GM23338 (cell line): ENCODE measurements around the gene PSAPL1. TPM values are rescaled to one million over a fixed set of nuclear protein-coding genes. Genes with fewer than 3 reads are reported as not detected.

Experiments
- ATAC-seq: fragments of 200-7000 bp; cut with Tn5 transposase; 3 replicates; pipeline ENCODE4 v1.9.1; 2020
- DNase-seq: peaks from one replicate; pipeline ENCODE4 v3.0.0-alpha.2; 2015; ENCODE audit warnings: low spot score
- H2AFZ ChIP-seq: fragments of 200-600 bp; sonication (generic); 2 replicates; pipeline ENCODE4 v1.8.0; 2016; ENCODE audit warnings: antibody characterized with exemption, mild to moderate bottlenecking, moderate library complexity
- H3F3A ChIP-seq: fragments of 200-600 bp; sonication (generic); replicated peaks from 2 replicates; pipeline ENCODE4 v1.8.0; 2017; ENCODE audit warnings: antibody characterized with exemption, mixed run types, low read depth
- H3K27ac ChIP-seq: fragments of 200-600 bp; sonication (generic); 2 replicates; pipeline ENCODE4 v1.6.1; 2016; ENCODE audit warnings: low read depth
- H3K27me3 ChIP-seq: fragments of 200-600 bp; sonication (generic); 2 replicates; pipeline ENCODE4 v1.8.0; 2016; ENCODE audit warnings: mild to moderate bottlenecking, mixed run types, moderate library complexity; ENCODE audit not compliant: insufficient read depth
- H3K36me3 ChIP-seq: fragments of 200-600 bp; sonication (generic); 2 replicates; pipeline ENCODE4 v1.8.0; 2016; ENCODE audit warnings: mild to moderate bottlenecking; ENCODE audit not compliant: insufficient read depth
- H3K4me1 ChIP-seq: fragments of 200-600 bp; sonication (generic); 2 replicates; pipeline ENCODE4 v1.8.0; 2016; ENCODE audit warnings: mild to moderate bottlenecking, moderate library complexity; ENCODE audit not compliant: insufficient read depth
- H3K4me2 ChIP-seq: fragments of 200-600 bp; sonication (generic); 2 replicates; pipeline ENCODE4 v1.7.1; 2017; ENCODE audit warnings: mixed run types
- H3K4me3 ChIP-seq: fragments of 200-600 bp; sonication (generic); 2 replicates; pipeline ENCODE4 v1.6.1; 2016; ENCODE audit warnings: mixed run types
- H3K79me2 ChIP-seq: fragments of 200-600 bp; sonication (generic); replicated peaks from 2 replicates; pipeline ENCODE4 v1.8.0; 2017; ENCODE audit warnings: mild to moderate bottlenecking; ENCODE audit not compliant: insufficient read depth
- H3K9me2 ChIP-seq: fragments of 200-600 bp; sonication (generic); 2 replicates; pipeline ENCODE4 v1.8.0; 2017; ENCODE audit not compliant: insufficient read depth
- H4K20me1 ChIP-seq: fragments of 200-600 bp; sonication (generic); replicated peaks from 2 replicates; pipeline ENCODE4 v1.8.0; 2017; ENCODE audit warnings: mild to moderate bottlenecking; ENCODE audit not compliant: insufficient read depth
- H3K27ac Mint-ChIP-seq: 2 replicates; pipeline ENCODE4 v1.8.0; 2020; ENCODE audit warnings: inconsistent platforms, mild to moderate bottlenecking, moderate library complexity, mixed read lengths
- H3K27me3 Mint-ChIP-seq: 3 replicates; pipeline ENCODE4 v1.8.0; 2022; ENCODE audit warnings: low read depth, mild to moderate bottlenecking, moderate library complexity, mixed read lengths, inconsistent platforms; ENCODE audit not compliant: insufficient read depth, poor library complexity
- H3K36me3 Mint-ChIP-seq: 3 replicates; pipeline ENCODE4 v1.8.0; 2021; ENCODE audit warnings: low read depth, mild to moderate bottlenecking, inconsistent platforms, moderate library complexity, mixed read lengths
- H3K4me1 Mint-ChIP-seq: 3 replicates; pipeline ENCODE4 v1.8.0; 2020; ENCODE audit warnings: mild to moderate bottlenecking, inconsistent platforms, mixed read lengths
- H3K4me3 Mint-ChIP-seq: 3 replicates; pipeline ENCODE4 v1.8.0; 2021; ENCODE audit warnings: moderate library complexity, mild to moderate bottlenecking, inconsistent platforms, mixed read lengths
- H3K9me3 Mint-ChIP-seq: 3 replicates; pipeline ENCODE4 v1.8.0; 2020; ENCODE audit warnings: moderate library complexity, mild to moderate bottlenecking, inconsistent platforms, mixed read lengths
- CREB1 ChIP-seq: fragments of 250-450 bp; sonication (Bioruptor Pico); IDR thresholded peaks from 2 replicates; pipeline ENCODE4 v1.5.0; 2020; ENCODE audit warnings: low read depth, mild to moderate bottlenecking, moderate library complexity
- EZH2 ChIP-seq: fragments of 200-600 bp; sonication (generic); IDR thresholded peaks from one replicate; pipeline ENCODE4 v1.8.0; 2017; ENCODE audit warnings: antibody characterized with exemption, mild to moderate bottlenecking, low read depth; ENCODE audit not compliant: unreplicated experiment
- EZH2phosphoT487 ChIP-seq: fragments of 200-600 bp; sonication (generic); IDR thresholded peaks from one replicate; pipeline ENCODE4 v1.8.1; 2018; ENCODE audit warnings: antibody characterized with exemption; ENCODE audit not compliant: unreplicated experiment
- JUNB ChIP-seq: IDR thresholded peaks from one replicate; pipeline ENCODE4 v1.6.1; 2016; ENCODE audit warnings: antibody characterized with exemption; ENCODE audit not compliant: unreplicated experiment
- NANOG ChIP-seq: IDR thresholded peaks from 2 replicates; pipeline ENCODE4 v1.6.1; 2016; ENCODE audit warnings: antibody characterized with exemption, borderline replicate concordance
- POLR2AphosphoS5 ChIP-seq: IDR thresholded peaks from 2 replicates; pipeline ENCODE4 v1.6.1; 2016; ENCODE audit warnings: antibody characterized with exemption, low read depth
- STAT1 ChIP-seq: IDR thresholded peaks from one replicate; pipeline ENCODE4 v1.6.1; 2016; ENCODE audit warnings: antibody characterized with exemption; ENCODE audit not compliant: unreplicated experiment
- ZNF114 ChIP-seq: fragments of 250-450 bp; sonication (Bioruptor Pico); IDR thresholded peaks from 2 replicates; pipeline ENCODE4 v1.5.0; 2020; ENCODE audit warnings: mild to moderate bottlenecking, moderate library complexity
- ZNF331 ChIP-seq: fragments of 250-450 bp; sonication (Bioruptor Pico); IDR thresholded peaks from 2 replicates; pipeline ENCODE4 v1.5.0; 2020; ENCODE audit warnings: low read depth, mild to moderate bottlenecking, moderate library complexity
- polyA plus RNA-seq: library from polyadenylated mRNA; unstranded; fragments of >200 nt; fragmentation: Nextera tagmentation; extraction: Ambion mirVana; gene quantifications from 2 replicates; pipeline ENCODE4 v1.2.1, GENCODE V29; 2016
- total RNA-seq: library from RNA; depleted of rRNA; stranded (reverse); fragments of >200 nt; shearing (Covaris generic); gene quantifications from 2 replicates; pipeline ENCODE4 v1.2.3, GENCODE V29; 2014
- TF ChIP-seq, protein P1 (sequence below): IDR thresholded peaks from 2 replicates; pipeline ENCODE4 v1.6.1; 2016; ENCODE audit warnings: antibody characterized with exemption
- TF ChIP-seq, protein P2 (sequence below), 2 experiments: fragments of 200-600 bp in 1 of 2; sonication (generic) in 1 of 2; conservative IDR thresholded peaks; 2 replicates each; pipeline versions ENCODE4 v1.5.1 to v1.6.1; 2016 to 2017; ENCODE audit warnings: antibody characterized with exemption in 2 of 2, low read depth in 2 of 2, mild to moderate bottlenecking in 2 of 2, moderate library complexity in 1 of 2
- TF ChIP-seq, protein P3 (sequence below): fragments of 250-450 bp; sonication (Bioruptor Pico); IDR thresholded peaks from 2 replicates; pipeline ENCODE4 v1.5.0; 2020; ENCODE audit warnings: mild to moderate bottlenecking, moderate library complexity
- TF ChIP-seq, protein P4 (sequence below): IDR thresholded peaks from one replicate; pipeline ENCODE4 v1.6.1; 2018; ENCODE audit warnings: antibody characterized with exemption; ENCODE audit not compliant: unreplicated experiment

The PSAPL1 gene
- total and polyA plus RNA-seq, 2 experiments from 2014 or later, result not detected

DNA sequence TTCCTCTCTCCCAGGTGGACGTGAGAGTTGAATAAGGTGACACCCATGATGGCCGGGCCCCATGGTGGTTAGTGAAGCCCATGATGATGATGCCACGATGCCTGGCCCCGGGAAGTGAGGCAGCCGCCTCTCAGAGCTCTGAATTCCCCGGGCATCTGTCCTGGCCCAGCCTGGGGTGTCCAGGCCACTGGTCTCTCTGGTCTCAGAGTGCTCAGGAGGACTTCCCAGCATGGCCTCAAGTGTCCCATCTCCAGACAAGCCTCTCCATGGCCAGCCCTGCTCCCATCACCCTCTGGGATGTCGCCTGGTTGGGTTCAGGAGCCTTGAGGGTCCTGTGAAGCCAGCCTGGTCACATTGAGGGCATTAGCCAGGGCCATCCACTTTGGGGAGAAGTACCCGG is 24.7 kb upstream of the PSAPL1 start:
- Histone ChIP-seq H2AFZ (no peak overlapping the region), H3K4me2 (no peak overlapping the region), H3F3A (no peaks in the 10 kb centered on the region), H3K4me1 (no peaks in the 10 kb centered on the region), H3K27ac (no peak overlapping the region), H3K9me2 (no peaks in the 10 kb centered on the region), H4K20me1 (no peaks in the 10 kb centered on the region), H3K4me3 (no peak overlapping the region), H3K36me3 (no peaks in the 10 kb centered on the region), H3K79me2 (no peaks in the 10 kb centered on the region), H3K27me3 (no peaks in the 10 kb centered on the region)
- H3K27me3 Mint-ChIP-seq, result peaks cover 18% of the 10 kb centered on the region
- TF ChIP-seq ZNF331 (CRISPR knock-in tag) (no peak), EZH2phosphoT487 (no peak), ZNF114 (CRISPR knock-in tag) (no peak), POLR2AphosphoS5 (no peak), NANOG (no peak), EZH2 (no peak), JUNB (no peak), CREB1 (CRISPR knock-in tag) (no peak), STAT1 (no peak)
- TF ChIP-seq, protein P1, sequence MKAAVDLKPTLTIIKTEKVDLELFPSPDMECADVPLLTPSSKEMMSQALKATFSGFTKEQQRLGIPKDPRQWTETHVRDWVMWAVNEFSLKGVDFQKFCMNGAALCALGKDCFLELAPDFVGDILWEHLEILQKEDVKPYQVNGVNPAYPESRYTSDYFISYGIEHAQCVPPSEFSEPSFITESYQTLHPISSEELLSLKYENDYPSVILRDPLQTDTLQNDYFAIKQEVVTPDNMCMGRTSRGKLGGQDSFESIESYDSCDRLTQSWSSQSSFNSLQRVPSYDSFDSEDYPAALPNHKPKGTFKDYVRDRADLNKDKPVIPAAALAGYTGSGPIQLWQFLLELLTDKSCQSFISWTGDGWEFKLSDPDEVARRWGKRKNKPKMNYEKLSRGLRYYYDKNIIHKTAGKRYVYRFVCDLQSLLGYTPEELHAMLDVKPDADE, result no peak
- TF ChIP-seq, protein P2, sequence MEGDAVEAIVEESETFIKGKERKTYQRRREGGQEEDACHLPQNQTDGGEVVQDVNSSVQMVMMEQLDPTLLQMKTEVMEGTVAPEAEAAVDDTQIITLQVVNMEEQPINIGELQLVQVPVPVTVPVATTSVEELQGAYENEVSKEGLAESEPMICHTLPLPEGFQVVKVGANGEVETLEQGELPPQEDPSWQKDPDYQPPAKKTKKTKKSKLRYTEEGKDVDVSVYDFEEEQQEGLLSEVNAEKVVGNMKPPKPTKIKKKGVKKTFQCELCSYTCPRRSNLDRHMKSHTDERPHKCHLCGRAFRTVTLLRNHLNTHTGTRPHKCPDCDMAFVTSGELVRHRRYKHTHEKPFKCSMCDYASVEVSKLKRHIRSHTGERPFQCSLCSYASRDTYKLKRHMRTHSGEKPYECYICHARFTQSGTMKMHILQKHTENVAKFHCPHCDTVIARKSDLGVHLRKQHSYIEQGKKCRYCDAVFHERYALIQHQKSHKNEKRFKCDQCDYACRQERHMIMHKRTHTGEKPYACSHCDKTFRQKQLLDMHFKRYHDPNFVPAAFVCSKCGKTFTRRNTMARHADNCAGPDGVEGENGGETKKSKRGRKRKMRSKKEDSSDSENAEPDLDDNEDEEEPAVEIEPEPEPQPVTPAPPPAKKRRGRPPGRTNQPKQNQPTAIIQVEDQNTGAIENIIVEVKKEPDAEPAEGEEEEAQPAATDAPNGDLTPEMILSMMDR (conservative IDR thresholded peaks at IDR 0.05; ENCODE audit: low read depth in 2 of 2), result no peak
- TF ChIP-seq, protein P3, sequence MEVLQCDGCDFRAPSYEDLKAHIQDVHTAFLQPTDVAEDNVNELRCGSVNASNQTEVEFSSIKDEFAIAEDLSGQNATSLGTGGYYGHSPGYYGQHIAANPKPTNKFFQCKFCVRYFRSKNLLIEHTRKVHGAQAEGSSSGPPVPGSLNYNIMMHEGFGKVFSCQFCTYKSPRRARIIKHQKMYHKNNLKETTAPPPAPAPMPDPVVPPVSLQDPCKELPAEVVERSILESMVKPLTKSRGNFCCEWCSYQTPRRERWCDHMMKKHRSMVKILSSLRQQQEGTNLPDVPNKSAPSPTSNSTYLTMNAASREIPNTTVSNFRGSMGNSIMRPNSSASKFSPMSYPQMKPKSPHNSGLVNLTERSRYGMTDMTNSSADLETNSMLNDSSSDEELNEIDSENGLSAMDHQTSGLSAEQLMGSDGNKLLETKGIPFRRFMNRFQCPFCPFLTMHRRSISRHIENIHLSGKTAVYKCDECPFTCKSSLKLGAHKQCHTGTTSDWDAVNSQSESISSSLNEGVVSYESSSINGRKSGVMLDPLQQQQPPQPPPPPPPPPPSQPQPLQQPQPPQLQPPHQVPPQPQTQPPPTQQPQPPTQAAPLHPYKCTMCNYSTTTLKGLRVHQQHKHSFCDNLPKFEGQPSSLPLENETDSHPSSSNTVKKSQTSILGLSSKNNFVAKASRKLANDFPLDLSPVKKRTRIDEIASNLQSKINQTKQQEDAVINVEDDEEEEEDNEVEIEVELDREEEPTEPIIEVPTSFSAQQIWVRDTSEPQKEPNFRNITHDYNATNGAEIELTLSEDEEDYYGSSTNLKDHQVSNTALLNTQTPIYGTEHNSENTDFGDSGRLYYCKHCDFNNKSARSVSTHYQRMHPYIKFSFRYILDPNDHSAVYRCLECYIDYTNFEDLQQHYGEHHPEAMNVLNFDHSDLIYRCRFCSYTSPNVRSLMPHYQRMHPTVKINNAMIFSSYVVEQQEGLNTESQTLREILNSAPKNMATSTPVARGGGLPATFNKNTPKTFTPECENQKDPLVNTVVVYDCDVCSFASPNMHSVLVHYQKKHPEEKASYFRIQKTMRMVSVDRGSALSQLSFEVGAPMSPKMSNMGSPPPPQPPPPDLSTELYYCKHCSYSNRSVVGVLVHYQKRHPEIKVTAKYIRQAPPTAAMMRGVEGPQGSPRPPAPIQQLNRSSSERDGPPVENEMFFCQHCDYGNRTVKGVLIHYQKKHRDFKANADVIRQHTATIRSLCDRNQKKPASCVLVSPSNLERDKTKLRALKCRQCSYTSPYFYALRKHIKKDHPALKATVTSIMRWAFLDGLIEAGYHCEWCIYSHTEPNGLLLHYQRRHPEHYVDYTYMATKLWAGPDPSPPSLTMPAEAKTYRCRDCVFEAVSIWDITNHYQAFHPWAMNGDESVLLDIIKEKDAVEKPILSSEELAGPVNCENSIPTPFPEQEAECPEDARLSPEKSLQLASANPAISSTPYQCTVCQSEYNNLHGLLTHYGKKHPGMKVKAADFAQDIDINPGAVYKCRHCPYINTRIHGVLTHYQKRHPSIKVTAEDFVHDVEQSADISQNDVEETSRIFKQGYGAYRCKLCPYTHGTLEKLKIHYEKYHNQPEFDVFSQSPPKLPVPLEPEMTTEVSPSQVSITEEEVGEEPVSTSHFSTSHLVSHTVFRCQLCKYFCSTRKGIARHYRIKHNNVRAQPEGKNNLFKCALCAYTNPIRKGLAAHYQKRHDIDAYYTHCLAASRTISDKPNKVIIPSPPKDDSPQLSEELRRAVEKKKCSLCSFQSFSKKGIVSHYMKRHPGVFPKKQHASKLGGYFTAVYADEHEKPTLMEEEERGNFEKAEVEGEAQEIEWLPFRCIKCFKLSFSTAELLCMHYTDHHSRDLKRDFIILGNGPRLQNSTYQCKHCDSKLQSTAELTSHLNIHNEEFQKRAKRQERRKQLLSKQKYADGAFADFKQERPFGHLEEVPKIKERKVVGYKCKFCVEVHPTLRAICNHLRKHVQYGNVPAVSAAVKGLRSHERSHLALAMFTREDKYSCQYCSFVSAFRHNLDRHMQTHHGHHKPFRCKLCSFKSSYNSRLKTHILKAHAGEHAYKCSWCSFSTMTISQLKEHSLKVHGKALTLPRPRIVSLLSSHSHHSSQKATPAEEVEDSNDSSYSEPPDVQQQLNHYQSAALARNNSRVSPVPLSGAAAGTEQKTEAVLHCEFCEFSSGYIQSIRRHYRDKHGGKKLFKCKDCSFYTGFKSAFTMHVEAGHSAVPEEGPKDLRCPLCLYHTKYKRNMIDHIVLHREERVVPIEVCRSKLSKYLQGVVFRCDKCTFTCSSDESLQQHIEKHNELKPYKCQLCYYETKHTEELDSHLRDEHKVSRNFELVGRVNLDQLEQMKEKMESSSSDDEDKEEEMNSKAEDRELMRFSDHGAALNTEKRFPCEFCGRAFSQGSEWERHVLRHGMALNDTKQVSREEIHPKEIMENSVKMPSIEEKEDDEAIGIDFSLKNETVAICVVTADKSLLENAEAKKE (CRISPR knock-in tag), result no peak
- TF ChIP-seq, protein P4, sequence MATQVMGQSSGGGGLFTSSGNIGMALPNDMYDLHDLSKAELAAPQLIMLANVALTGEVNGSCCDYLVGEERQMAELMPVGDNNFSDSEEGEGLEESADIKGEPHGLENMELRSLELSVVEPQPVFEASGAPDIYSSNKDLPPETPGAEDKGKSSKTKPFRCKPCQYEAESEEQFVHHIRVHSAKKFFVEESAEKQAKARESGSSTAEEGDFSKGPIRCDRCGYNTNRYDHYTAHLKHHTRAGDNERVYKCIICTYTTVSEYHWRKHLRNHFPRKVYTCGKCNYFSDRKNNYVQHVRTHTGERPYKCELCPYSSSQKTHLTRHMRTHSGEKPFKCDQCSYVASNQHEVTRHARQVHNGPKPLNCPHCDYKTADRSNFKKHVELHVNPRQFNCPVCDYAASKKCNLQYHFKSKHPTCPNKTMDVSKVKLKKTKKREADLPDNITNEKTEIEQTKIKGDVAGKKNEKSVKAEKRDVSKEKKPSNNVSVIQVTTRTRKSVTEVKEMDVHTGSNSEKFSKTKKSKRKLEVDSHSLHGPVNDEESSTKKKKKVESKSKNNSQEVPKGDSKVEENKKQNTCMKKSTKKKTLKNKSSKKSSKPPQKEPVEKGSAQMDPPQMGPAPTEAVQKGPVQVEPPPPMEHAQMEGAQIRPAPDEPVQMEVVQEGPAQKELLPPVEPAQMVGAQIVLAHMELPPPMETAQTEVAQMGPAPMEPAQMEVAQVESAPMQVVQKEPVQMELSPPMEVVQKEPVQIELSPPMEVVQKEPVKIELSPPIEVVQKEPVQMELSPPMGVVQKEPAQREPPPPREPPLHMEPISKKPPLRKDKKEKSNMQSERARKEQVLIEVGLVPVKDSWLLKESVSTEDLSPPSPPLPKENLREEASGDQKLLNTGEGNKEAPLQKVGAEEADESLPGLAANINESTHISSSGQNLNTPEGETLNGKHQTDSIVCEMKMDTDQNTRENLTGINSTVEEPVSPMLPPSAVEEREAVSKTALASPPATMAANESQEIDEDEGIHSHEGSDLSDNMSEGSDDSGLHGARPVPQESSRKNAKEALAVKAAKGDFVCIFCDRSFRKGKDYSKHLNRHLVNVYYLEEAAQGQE, result no peak
- no peaks in the 10 kb centered on the region for H3K36me3 Mint-ChIP-seq
- H3K9me3 Mint-ChIP-seq, result no peaks in the 10 kb centered on the region; the same call in 2 of the 3 replicates
- ATAC-seq (no peak), DNase-seq (no peak)
- no peak overlapping the region for H3K27ac Mint-ChIP-seq
- H3K4me1 Mint-ChIP-seq, result peaks cover 29% of the 10 kb centered on the region
- H3K4me3 Mint-ChIP-seq, result no peak overlapping the region
